K562 (cell line): ENCODE results near the gene ZNF618. TPM values are rescaled to one million over a fixed set of nuclear protein-coding genes. Genes with fewer than 3 reads are reported as not detected.

Source experiments
- ATAC-seq: fragments of 200-7000 bp; cut with Tn5 transposase; 3 replicates; pipeline ENCODE4 v1.9.1; 2020; ENCODE audit warnings: moderate library complexity
- BruUV-seq: library from RNA; stranded (reverse); fragments of 400-500 nt; replicated peaks from 2 replicates; lab custom pipeline; 2021; lab: Mats Ljungman, UMichigan
- CTCF ChIA-PET: fragments of 300-600 bp; formaldehyde crosslinking; extraction: SDS; loops from one replicate; lab custom pipeline; 2021; ENCODE audit warnings: low intra/inter-chr PET ratio; lab: Yijun Ruan, JAX
- POLR2A ChIA-PET: fragments of 300-600, 350-650 bp; sonication (Branson Sonifier 250); formaldehyde crosslinking; extraction: SDS; loops from one replicate; lab custom pipeline; 2021; ENCODE audit warnings: antibody characterized with exemption, inconsistent platforms; lab: Yijun Ruan, JAX
- DNase-seq, 4 experiments: peaks; one replicate each; pipeline versions ENCODE4 v3.0.0 to v3.0.0-alpha.2; 2011 to 2018; ENCODE audit warnings: low spot score in 3 of 4, mixed read lengths in 3 of 4; ENCODE audit errors: extremely low read depth in 1 of 4
- FAIRE-seq: peaks from 2 replicates; lab custom pipeline; 2011; peaks lifted over from hg19 to GRCh38; lab: Jason Lieb, UNC
- H2AFZ ChIP-seq: 2 replicates; pipeline ENCODE4 v1.6.0; 2011; ENCODE audit warnings: low read depth, low read length, control low read depth, inconsistent platforms
- H3K27ac ChIP-seq: fragments of 200-600 bp; 3 replicates; pipeline ENCODE4 v1.8.0; 2011; ENCODE audit warnings: low read depth, mild to moderate bottlenecking, control low read depth, inconsistent platforms, low read length, moderate library complexity, mixed read lengths; ENCODE audit errors: extremely low read depth
- H3K27me3 ChIP-seq, 2 experiments: fragments of 300-600 bp in 1 of 2; 2 replicates in 1 of 2; 3 replicates in 1 of 2; pipeline versions ENCODE4 v1.6.0 to v1.8.0; 2011; ENCODE audit warnings: inconsistent platforms in 2 of 2, low read length in 2 of 2, mild to moderate bottlenecking in 1 of 2, mixed read lengths in 1 of 2, moderate library complexity in 1 of 2; ENCODE audit not compliant: control insufficient read depth in 2 of 2, insufficient read depth in 2 of 2
- H3K36me3 ChIP-seq: fragments of 300-600 bp; 3 replicates; pipeline ENCODE4 v1.8.0; 2011; ENCODE audit warnings: mild to moderate bottlenecking, low read length, inconsistent platforms; ENCODE audit not compliant: control insufficient read depth, insufficient read depth
- H3K4me1 ChIP-seq, 2 experiments: fragments of 200-600 bp in 1 of 2; replicated peaks in 1 of 2; 2 replicates in 1 of 2; 3 replicates in 1 of 2; pipeline versions ENCODE4 v1.5.1 to v1.8.0; 2011; ENCODE audit warnings: inconsistent platforms in 2 of 2, low read length in 2 of 2, mild to moderate bottlenecking in 1 of 2, mixed read lengths in 1 of 2, moderate library complexity in 1 of 2; ENCODE audit not compliant: control insufficient read depth in 2 of 2, insufficient read depth in 2 of 2
- H3K4me2 ChIP-seq: 2 replicates; pipeline ENCODE4 v1.6.1; 2011; ENCODE audit warnings: low read length, control low read depth, inconsistent platforms, mixed read lengths; ENCODE audit not compliant: insufficient read depth
- H3K4me3 ChIP-seq: fragments of 200-600 bp; sonication (generic), shearing (Covaris generic); 2 replicates; pipeline ENCODE4 v1.5.1; 2016; ENCODE audit warnings: control low read depth, inconsistent platforms
- H3K79me2 ChIP-seq: fragments of 200-600 bp; 3 replicates; pipeline ENCODE4 v1.8.0; 2011; ENCODE audit warnings: low read length, inconsistent platforms; ENCODE audit not compliant: control insufficient read depth, insufficient read depth
- H3K9ac ChIP-seq, 2 experiments: 2 replicates each; pipeline versions ENCODE4 v1.6.0 to v1.6.1; 2011; ENCODE audit warnings: low read depth in 2 of 2, low read length in 2 of 2, control low read depth in 1 of 2, inconsistent platforms in 1 of 2, mild to moderate bottlenecking in 1 of 2, mixed read lengths in 1 of 2; ENCODE audit not compliant: insufficient read depth in 1 of 2
- H3K9me1 ChIP-seq: one replicate; pipeline ENCODE4 v1.6.0; 2011; ENCODE audit warnings: inconsistent platforms, mild to moderate bottlenecking, low read length, moderate library complexity; ENCODE audit not compliant: control insufficient read depth, insufficient read depth
- H3K9me3 ChIP-seq: replicated peaks from 2 replicates; pipeline ENCODE4 v1.5.1; 2011; ENCODE audit warnings: low read depth, low read length, inconsistent platforms; ENCODE audit not compliant: control insufficient read depth, insufficient read depth
- H4K20me1 ChIP-seq: replicated peaks from 2 replicates; pipeline ENCODE4 v1.6.1; 2011; ENCODE audit warnings: low read length, inconsistent platforms, mixed read lengths; ENCODE audit not compliant: control insufficient read depth, insufficient read depth
- ELF1 ChIP-seq: fragments of 200-800 bp; sonication (Bioruptor generic); IDR thresholded peaks from 2 replicates; pipeline ENCODE4 v1.6.1; 2016; ENCODE audit warnings: missing genetic modification characterization, missing compliant biosample characterization
- KLF1 ChIP-seq: fragments of 450-650 bp; IDR thresholded peaks from 2 replicates; pipeline ENCODE4 v1.6.1; 2016; ENCODE audit warnings: missing genetic modification characterization, missing compliant biosample characterization
- POLR2AphosphoS2 ChIP-seq: IDR thresholded peaks from 2 replicates; pipeline ENCODE4 v1.6.1; 2012; ENCODE audit warnings: low read length, improper control_type of control experiment
- RB1 ChIP-seq: fragments of 450-650 bp; IDR thresholded peaks from 2 replicates; pipeline ENCODE4 v1.6.1; 2017; ENCODE audit warnings: low read depth, mild to moderate bottlenecking
- REST ChIP-seq, 2 experiments: fragments of 450-650 bp; formaldehyde crosslinking in 1 of 2; IDR thresholded peaks; 2 replicates each; pipeline versions ENCODE4 v1.4.0 to v1.6.1; 2014 to 2020; ENCODE audit warnings: mild to moderate bottlenecking in 2 of 2, borderline replicate concordance in 1 of 2, low read depth in 1 of 2
- ZBTB1 ChIP-seq: sonication (generic); formaldehyde crosslinking; IDR thresholded peaks from 2 replicates; pipeline ENCODE4 v1.8.1; 2023; ENCODE audit warnings: missing genetic modification reagents, low read depth, mild to moderate bottlenecking, borderline replicate concordance
- ZEB2 ChIP-seq: fragments of 450-650 bp; IDR thresholded peaks from 2 replicates; pipeline ENCODE4 v1.6.1; 2016
- ZMIZ1 ChIP-seq, 2 experiments: fragments of 150-350 bp in 1 of 2; IDR thresholded peaks; 2 replicates each; pipeline ENCODE4 v1.6.1; 2012 to 2016; ENCODE audit warnings: low read depth in 2 of 2, low read length in 2 of 2, mild to moderate bottlenecking in 1 of 2, moderate library complexity in 1 of 2
- ZNF232 ChIP-seq: sonication (generic); formaldehyde crosslinking; IDR thresholded peaks from 2 replicates; pipeline ENCODE4 v1.8.0; 2022; ENCODE audit warnings: mild to moderate bottlenecking, missing genetic modification reagents
- WGBS: fragments of 100-300 bp; shearing (Covaris generic); methylation state at CpG from one replicate; pipeline ENCODE4 v1.1.6; 2016; ENCODE audit warnings: low coverage, mixed read lengths; ENCODE audit not compliant: insufficient coverage; ENCODE audit errors: missing lambda C conversion rate; 5-methylcytosine and 5-hydroxymethylcytosine counted together
- in situ Hi-C: fragments of 300-500 bp; cut with MboI; formaldehyde crosslinking; loops from 4 replicates; pipeline ENCODE4 v1.15.0; 2018; ENCODE audit warnings: inconsistent platforms, mixed read lengths
- intact Hi-C: fragments of 100-400 bp; cut with micrococcal nuclease; formaldehyde crosslinking; loops from 2 replicates; pipeline ENCODE4 v1.14.2; 2022
- polyA plus RNA-seq, 8 experiments: library from polyadenylated mRNA; depleted of rRNA in 4 of 8; stranded (reverse) in 5 of 8; unstranded in 3 of 8; fragments of >200 nt; fragmentation: Nextera tagmentation in 2 of 8; fragmentation: Illumina TruSeq in 1 of 8; extraction: Ambion mirVana in 2 of 8; extraction: Trizol in 1 of 8; gene quantifications; 2 replicates each; pipeline versions ENCODE4 v1.2.1 to v1.2.3, GENCODE V29; 2011 to 2014; ENCODE audit warnings: inconsistent platforms in 1 of 8, missing spikeins in 1 of 8
- total RNA-seq, 7 experiments: library from RNA; depleted of rRNA in 6 of 7; stranded (reverse); fragments of >200 nt in 6 of 7; fragmentation: Illumina TruSeq in 2 of 7; extraction: Trizol in 2 of 7; gene quantifications; 2 replicates each; pipeline versions ENCODE4 v1.2.1 to v1.2.3, GENCODE V29; 2011 to 2021; ENCODE audit warnings: low replicate concordance in 1 of 7

Gene ZNF618
- total and polyA plus RNA-seq, 9 of the 15 experiments (the other 6 are each of a cell fraction or from before 2014, with no cell fraction given), result 0.08 to 13.7 (median 3.4) TPM

- WGBS, result 23% methylated on average over 9 of the region's 9 CpGs
- TF ChIP-seq ELF1, result no peak
- no peak for TF ChIP-seq ZBTB1
- no peak for TF ChIP-seq KLF1 (tag)
- no peak for TF ChIP-seq POLR2AphosphoS2
- no peak for TF ChIP-seq ZMIZ1 (IDR thresholded peaks at IDR 0.05; ENCODE audit: low read depth in 2 of 2, low read length in 2 of 2)
- no peak for TF ChIP-seq RB1
- no peak for TF ChIP-seq ZNF232 (CRISPR knock-in tag)
- TF ChIP-seq REST (IDR thresholded peaks at IDR 0.05; ENCODE audit: borderline replicate concordance), result no peak
- TF ChIP-seq REST (CRISPR knock-in tag; IDR thresholded peaks at IDR 0.05; ENCODE audit: low read depth), result no peak
- TF ChIP-seq ZEB2, result no peak
These were observed 129.5 kb downstream of the ZNF618 start for GRCh38 chr9:114005371-114006154.

More at GRCh38 chr9:114005371-114006154, 129.5 kb downstream of the ZNF618 start:
- Histone ChIP-seq H3K4me2 (no peak overlapping the region), H3K9ac (no peak overlapping the region), H3K4me3 (no peak overlapping the region), H3K9me3 (no peaks in the 10 kb centered on the region), H4K20me1 (no peaks in the 10 kb centered on the region), H2AFZ (no peak overlapping the region), H3K4me1 (no peaks in the 10 kb centered on the region), H3K9me1 (no peaks in the 10 kb centered on the region), H3K79me2 (no peaks in the 10 kb centered on the region), H3K36me3 (peaks cover 6% of the 10 kb centered on the region; the same call in 1 of the 3 replicates), H3K27ac (no peak overlapping the region), H3K27me3 (no peaks in the 10 kb centered on the region)
- intact Hi-C loops (no loop called here), in situ Hi-C loops (no loop called here)
- no TSS peak for BruUV-seq
- ChIA-PET CTCF (no interaction called here), POLR2A (interaction anchor here (0.5 kb wide), 1 partner anchor 224 kb away, joined by 3 read pairs; no protein-coding TSS in a partner anchor)
- FAIRE-seq, result no peak
- DNase-seq, result no peak
- ATAC-seq, result no peak
